Tongue (tissue), 2 donors: ENCODE results near the gene LRBA. TPM values are rescaled to one million over a fixed set of nuclear protein-coding genes. Genes with fewer than 3 reads are reported as not detected.
A peak's percentile ranks its signal among the peaks of the same experiment; 100 is the strongest.
"Not testable (repeated sequence)": the region's sequence is repeated elsewhere in the genome, so short reads cannot be mapped to it uniquely, and the experiment has no call there.

Experiments
- DNase-seq: peaks from one replicate; pipeline ENCODE4 v3.0.0-alpha.2; 2015
- total RNA-seq: library from RNA; depleted of rRNA; stranded (reverse); fragments of >200 nt; gene quantifications from one replicate; pipeline ENCODE4 v1.2.3, GENCODE V29; 2014

LRBA gene
- 73.0 TPM for total RNA-seq

GRCh38 chr4:151014521-151015458, at the start of gene LRBA:
Gene LRBA (minus strand): TSS chr4:151015284. CDS start chr4:151014642, 642 bp downstream.
- peak; percentile 88 for DNase-seq

- not testable (repeated sequence) for DNase-seq
Measured at GRCh38 chr4:151063143-151063542, 48.1 kb upstream of the LRBA start.

GRCh38 chr4:151055539-151055938, 40.5 kb upstream of the LRBA start:
- DNase-seq = no peak

- no peak for DNase-seq
Measured at GRCh38 chr4:151052785-151053184, 37.7 kb upstream of the LRBA start.

GRCh38 chr4:151049430-151049884, 34.4 kb upstream of the LRBA start:
- DNase-seq = no peak

GRCh38 chr4:151048913-151049312, 33.8 kb upstream of the LRBA start:
- DNase-seq = no peak

GRCh38 chr4:151046609-151047008, 31.5 kb upstream of the LRBA start:
- no peak for DNase-seq

GRCh38 chr4:151045907-151046306, 30.8 kb upstream of the LRBA start:
- DNase-seq = no peak

GRCh38 chr4:151043803-151044515, 28.9 kb upstream of the LRBA start:
- DNase-seq = no peak

- no peak for DNase-seq
Measured at GRCh38 chr4:151039733-151040132, 24.6 kb upstream of the LRBA start.

GRCh38 chr4:151038452-151039157, 23.5 kb upstream of the LRBA start:
- DNase-seq = no peak

- DNase-seq = no peak
Measured at GRCh38 chr4:151035911-151036310, 20.8 kb upstream of the LRBA start.

- DNase-seq = peak; percentile 51
Measured at GRCh38 chr4:151035328-151035727, 20.2 kb upstream of the LRBA start.

GRCh38 chr4:151034829-151035228, 19.7 kb upstream of the LRBA start:
- no peak for DNase-seq

- DNase-seq = no peak
Measured at GRCh38 chr4:151031831-151032605, 16.9 kb upstream of the LRBA start.

- DNase-seq = no peak
Measured at GRCh38 chr4:151029537-151029936, 14.5 kb upstream of the LRBA start.

GRCh38 chr4:151029006-151029405, 13.9 kb upstream of the LRBA start:
- DNase-seq = not testable (repeated sequence)

- DNase-seq = no peak
Measured at GRCh38 chr4:151025759-151026158, 10.7 kb upstream of the LRBA start.

GRCh38 chr4:151022586-151022985, 7.5 kb upstream of the LRBA start:
- DNase-seq = no peak

- no peak for DNase-seq
Measured at GRCh38 chr4:151021637-151022334, 6.7 kb upstream of the LRBA start.
